Cardiac muscle cell (in vitro differentiated cells and primary cell): ENCODE measurements around the gene SASH1. TPM values are rescaled to one million over a fixed set of nuclear protein-coding genes. Genes with fewer than 3 reads are reported as not detected.

ENCODE experiments used
- DNase-seq, 2 donors: peaks; one replicate each; pipeline versions ENCODE4 v3.0.0 to v3.0.0-alpha.2; 2010 to 2017; ENCODE audit warnings: low read depth in 1 of 2, low spot score in 1 of 2
- H3K27ac ChIP-seq: fragments of 200-600 bp; sonication (generic); 2 replicates; pipeline ENCODE4 v1.5.1; 2016
- H3K27me3 ChIP-seq: fragments of 200-600 bp; sonication (generic); 2 replicates; pipeline ENCODE4 v1.6.0; 2016; ENCODE audit warnings: control low read depth
- H3K36me3 ChIP-seq: fragments of 200-600 bp; sonication (generic); 2 replicates; pipeline ENCODE4 v1.5.1; 2016; ENCODE audit warnings: control low read depth
- H3K4me1 ChIP-seq: fragments of 200-600 bp; sonication (generic); 2 replicates; pipeline ENCODE4 v1.8.1; 2017; ENCODE audit warnings: low read depth, mild to moderate bottlenecking, mixed run types
- H3K4me3 ChIP-seq: fragments of 200-600 bp; sonication (generic); 2 replicates; pipeline ENCODE4 v1.5.1; 2016; ENCODE audit warnings: mild to moderate bottlenecking
- H3K9me3 ChIP-seq: fragments of 200-600 bp; sonication (generic); 2 replicates; pipeline ENCODE4 v1.5.1; 2017; ENCODE audit warnings: low read depth, mild to moderate bottlenecking, control low read depth
- CTCF ChIP-seq: IDR thresholded peaks from 2 replicates; pipeline ENCODE4 v1.5.1; 2012; ENCODE audit warnings: low read depth, mild to moderate bottlenecking, low read length
- polyA plus RNA-seq: library from polyadenylated mRNA; unstranded; fragments of >200 nt; fragmentation: Nextera tagmentation; extraction: Ambion mirVana; gene quantifications from 2 replicates; pipeline ENCODE4 v1.2.1, GENCODE V29; 2016
- total RNA-seq: library from RNA; depleted of rRNA; stranded (reverse); fragments of >200 nt; gene quantifications from 2 replicates; pipeline ENCODE4 v1.2.3, GENCODE V29; 2016

SASH1 gene
- total and polyA plus RNA-seq, 2 experiments from 2014 or later, result 7.2 to 17.1 TPM

DNA sequence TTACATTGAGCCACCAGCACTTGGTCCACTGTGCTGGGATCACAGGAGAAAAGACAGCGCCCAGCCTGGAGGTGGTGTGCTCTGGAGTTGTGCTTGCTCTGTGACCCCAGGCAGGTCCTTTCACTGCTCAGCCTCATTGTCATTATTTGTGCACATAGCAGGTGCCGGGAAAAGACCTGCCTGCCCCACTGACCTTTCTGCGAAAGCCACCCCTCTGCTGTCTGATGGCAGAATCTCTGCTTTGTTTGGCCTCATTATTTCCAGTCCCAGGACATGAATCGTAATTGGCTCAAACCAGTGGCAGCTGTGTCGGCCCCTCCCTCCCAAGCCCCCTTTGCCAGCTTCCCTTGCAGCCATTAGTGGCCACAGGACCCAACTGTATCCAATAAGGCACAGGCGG is 219.0 kb downstream of the SASH1 start:
- TF ChIP-seq CTCF, result no peak
- Histone ChIP-seq H3K4me3 (no peak overlapping the region), H3K36me3 (no peaks in the 10 kb centered on the region), H3K4me1 (no peaks in the 10 kb centered on the region), H3K27me3 (no peaks in the 10 kb centered on the region), H3K9me3 (no peaks in the 10 kb centered on the region), H3K27ac (no peak overlapping the region)
- no peak for DNase-seq

GRCh38 chr6:148563066-148563465 is 220.4 kb downstream of the SASH1 start:
- Histone ChIP-seq H3K9me3 (no peaks in the 10 kb centered on the region), H3K27me3 (no peaks in the 10 kb centered on the region), H3K4me3 (no peak overlapping the region), H3K27ac (no peak overlapping the region), H3K36me3 (no peaks in the 10 kb centered on the region), H3K4me1 (no peaks in the 10 kb centered on the region)
- DNase-seq, result no peak
- TF ChIP-seq CTCF, result no peak

DNA sequence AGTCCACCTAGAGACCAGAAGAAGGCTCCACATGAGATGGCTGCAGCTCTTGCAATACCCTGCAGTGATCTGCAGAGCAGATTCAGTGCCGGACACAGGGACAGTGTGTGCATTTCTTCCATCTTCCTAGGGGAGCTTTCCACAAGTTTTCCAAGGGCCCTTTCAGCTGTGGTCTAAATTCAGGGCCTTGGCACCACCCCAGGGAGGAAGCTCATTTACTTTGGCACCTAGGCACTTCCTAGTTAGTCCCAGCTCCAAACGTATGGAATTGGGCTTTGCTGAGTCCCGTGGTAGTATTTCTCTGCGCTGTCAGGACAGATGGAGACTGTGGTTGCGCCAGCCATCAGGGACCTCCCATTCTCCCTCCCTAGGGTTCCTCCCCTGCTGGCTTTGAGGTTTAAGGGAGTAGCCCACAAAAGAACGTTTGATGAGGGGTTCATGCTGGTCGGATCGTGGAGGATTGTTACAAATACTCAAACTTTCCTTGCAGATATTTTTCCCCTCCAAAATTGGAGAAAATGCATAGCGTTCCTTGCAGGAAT is 221.9 kb downstream of the SASH1 start:
- Histone ChIP-seq H3K27ac (no peak overlapping the region), H3K9me3 (no peaks in the 10 kb centered on the region), H3K36me3 (no peaks in the 10 kb centered on the region), H3K27me3 (no peaks in the 10 kb centered on the region), H3K4me3 (no peak overlapping the region), H3K4me1 (no peaks in the 10 kb centered on the region)
- DNase-seq, result no peak
- TF ChIP-seq CTCF, result no peak

- H3K4me1 ChIP-seq, result no peaks in the 10 kb centered on the region
- TF ChIP-seq CTCF, result no peak
- peak in 1 of 2 donors; percentile 31 for DNase-seq
- H3K4me3 ChIP-seq, result no peak overlapping the region
- no peaks in the 10 kb centered on the region for H3K27me3 ChIP-seq
- no peak overlapping the region for H3K27ac ChIP-seq
- H3K36me3 ChIP-seq, result no peaks in the 10 kb centered on the region
- no peaks in the 10 kb centered on the region for H3K9me3 ChIP-seq
Observed at GRCh38 chr6:148565321-148565926, 222.8 kb downstream of the SASH1 start.

- H3K9me3 ChIP-seq, result no peaks in the 10 kb centered on the region
- H3K4me3 ChIP-seq, result no peak overlapping the region
- no peaks in the 10 kb centered on the region for H3K36me3 ChIP-seq
- H3K27ac ChIP-seq, result no peak overlapping the region
- no peaks in the 10 kb centered on the region for H3K4me1 ChIP-seq
- DNase-seq, result peak in 1 of 2 donors; percentile 95
- no peak for TF ChIP-seq CTCF
- H3K27me3 ChIP-seq, result no peaks in the 10 kb centered on the region
Observed at GRCh38 chr6:148565930-148566663, 223.5 kb downstream of the SASH1 start.
